ENCODE data around the gene USP10.

- TF ChIP-seq ZNF335 (tag by site-specific recombination; conservative IDR thresholded peaks at IDR 0.05) (no peak), ZBTB49 (tag by site-specific recombination; IDR thresholded peaks at IDR 0.05; ENCODE audit: low read depth) (no peak), REST (tag by site-specific recombination; IDR thresholded peaks at IDR 0.05) (no peak)
Observed at GRCh38 chr16:84773312-84773711, 73.5 kb downstream of the USP10 start.

Measured in HEK293 (cell line).